H7 (cell line): ENCODE data around the gene XK. TPM values are rescaled to one million over a fixed set of nuclear protein-coding genes. Genes with fewer than 3 reads are reported as not detected.

Experiments used
- total RNA-seq: library from RNA; depleted of rRNA; stranded (reverse); fragments of >200 nt; shearing (Covaris generic); gene quantifications from 2 replicates; pipeline ENCODE4 v1.2.3, GENCODE V29; 2014; rRNA removed

The XK gene
- total RNA-seq, 1 experiment from 2014 or later: 1.2 TPM

Other genes with a start within 250 kb of the XK start
- 0.38 and 0.74 TPM in 2 replicates for gene LANCL3, start 114.1 kb upstream of the XK start, total RNA-seq
- gene CYBB, start 94.3 kb downstream of the XK start, total RNA-seq: 0.14 TPM in 1 of 2 replicates, not detected in the other
- gene DYNLT3, start 161.8 kb downstream of the XK start, total RNA-seq: 6.7 and 8.7 TPM in 2 replicates